Right ventricle myocardium inferior (tissue), 1 donor: Measurements from ENCODE around the gene PLCD1. TPM values are rescaled to one million over a fixed set of nuclear protein-coding genes. Genes with fewer than 3 reads are reported as not detected.

Source experiments
- ATAC-seq: fragments of 200-7000 bp; cut with Tn5 transposase; one replicate; pipeline ENCODE4 v1.9.1; 2020; ENCODE audit warnings: mild to moderate bottlenecking, moderate library complexity
- DNase-seq: peaks from one replicate; pipeline ENCODE4 v3.0.0; 2021; ENCODE audit errors: missing footprints
- intact Hi-C: fragments of 100-400 bp; cut with DNase I; formaldehyde crosslinking; loops from one replicate; pipeline ENCODE4 v1.11.0; 2022
- total RNA-seq: library from RNA; stranded (reverse); fragmentation: NEBNext Ultra II Directional; extraction: Animal tissue kit (Norgen Biotek cat#: 25700); gene quantifications from one replicate; pipeline ENCODE4 v1.2.1, GENCODE V29; 2021
- donor health status: DM: no; HTN: yes; CAD: no; lungs with severe emphysema.

The PLCD1 gene
- total RNA-seq, 1 donor from 2014 or later, result 10.7 TPM

DNA sequence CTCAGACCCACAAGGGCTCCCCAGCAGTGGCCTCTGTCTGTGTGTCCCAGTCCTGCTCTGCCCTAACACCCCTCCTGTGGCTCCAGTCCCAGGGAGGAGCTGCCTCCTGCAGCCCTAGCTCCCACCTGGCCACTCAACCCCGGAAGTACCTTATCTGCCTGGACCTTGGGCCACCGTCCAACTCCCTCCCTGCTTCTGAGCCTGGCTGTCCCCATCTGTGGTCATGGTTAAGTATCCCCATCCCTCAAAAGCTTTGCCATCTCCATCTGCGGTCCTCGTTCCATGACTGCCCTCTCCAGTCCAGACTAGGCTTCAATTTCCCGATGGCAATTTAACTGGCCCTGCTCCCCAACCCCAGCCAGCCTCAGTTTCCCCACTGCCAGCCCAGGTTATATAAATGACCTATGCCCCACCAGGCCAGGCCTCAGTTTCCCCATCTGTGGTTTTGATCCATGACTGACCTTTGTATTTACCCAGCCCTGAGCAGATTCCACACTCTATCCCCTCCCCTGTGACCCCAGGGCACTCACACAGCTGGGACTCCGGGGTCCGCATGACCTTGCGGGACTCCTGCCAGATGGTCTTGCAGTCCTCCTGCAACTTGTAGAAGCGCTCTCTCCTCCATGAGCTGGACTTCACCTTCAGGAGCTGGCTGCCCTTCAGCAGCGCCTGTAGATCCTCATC is 9.6 kb downstream of the PLCD1 start:
- ATAC-seq, result no peak
- DNase-seq, result no peak
- intact Hi-C loops, result no loop called here

DNA sequence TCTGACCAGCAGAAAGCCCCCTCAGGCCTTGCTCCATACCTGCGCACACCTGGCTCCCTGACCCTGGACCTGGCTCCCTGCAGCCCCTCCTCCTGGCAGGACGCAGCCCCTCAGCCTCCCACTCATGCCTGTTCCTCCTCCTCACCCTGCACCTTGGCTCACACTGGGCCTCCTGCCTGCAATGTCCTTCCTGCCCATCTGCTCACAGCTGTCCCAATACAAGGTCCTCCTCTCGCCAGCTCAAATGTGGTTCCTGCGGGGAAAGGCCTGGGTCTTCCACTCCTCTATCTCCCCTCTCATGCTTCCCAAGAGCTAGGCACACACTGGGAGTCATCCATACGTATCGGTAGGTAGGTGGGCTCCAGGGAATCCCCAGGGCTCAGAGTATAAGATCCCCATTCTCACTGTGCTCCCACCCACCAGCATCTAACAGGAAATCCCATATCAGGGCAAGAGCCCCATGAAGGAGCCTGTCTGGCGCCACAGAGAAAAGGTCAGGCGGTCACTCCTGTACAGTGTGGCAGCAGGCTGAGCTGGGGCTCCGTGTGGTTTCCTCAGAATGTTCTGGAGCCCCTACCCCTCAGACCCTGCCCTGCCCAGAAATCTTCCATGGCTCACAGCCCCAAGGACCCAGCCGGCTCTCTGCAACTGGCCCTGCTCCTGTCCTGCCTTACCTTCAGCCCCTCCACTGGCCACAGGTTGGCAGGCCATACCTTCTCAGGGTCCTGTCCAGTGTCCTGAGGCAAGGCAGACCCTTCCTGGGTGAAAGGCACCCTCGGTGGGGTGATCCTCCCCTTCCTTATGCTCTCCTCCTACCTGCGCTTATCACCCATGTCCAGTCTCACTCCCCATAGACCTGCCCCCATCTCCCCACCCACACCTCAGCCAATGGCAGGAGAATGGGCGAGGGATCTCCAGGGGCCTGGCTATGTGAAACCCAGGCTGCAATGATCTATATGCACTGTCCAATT is 10.9 kb downstream of the PLCD1 start:
- intact Hi-C loops, result no loop called here
- ATAC-seq (peak; percentile 21), DNase-seq (no peak)

DNA sequence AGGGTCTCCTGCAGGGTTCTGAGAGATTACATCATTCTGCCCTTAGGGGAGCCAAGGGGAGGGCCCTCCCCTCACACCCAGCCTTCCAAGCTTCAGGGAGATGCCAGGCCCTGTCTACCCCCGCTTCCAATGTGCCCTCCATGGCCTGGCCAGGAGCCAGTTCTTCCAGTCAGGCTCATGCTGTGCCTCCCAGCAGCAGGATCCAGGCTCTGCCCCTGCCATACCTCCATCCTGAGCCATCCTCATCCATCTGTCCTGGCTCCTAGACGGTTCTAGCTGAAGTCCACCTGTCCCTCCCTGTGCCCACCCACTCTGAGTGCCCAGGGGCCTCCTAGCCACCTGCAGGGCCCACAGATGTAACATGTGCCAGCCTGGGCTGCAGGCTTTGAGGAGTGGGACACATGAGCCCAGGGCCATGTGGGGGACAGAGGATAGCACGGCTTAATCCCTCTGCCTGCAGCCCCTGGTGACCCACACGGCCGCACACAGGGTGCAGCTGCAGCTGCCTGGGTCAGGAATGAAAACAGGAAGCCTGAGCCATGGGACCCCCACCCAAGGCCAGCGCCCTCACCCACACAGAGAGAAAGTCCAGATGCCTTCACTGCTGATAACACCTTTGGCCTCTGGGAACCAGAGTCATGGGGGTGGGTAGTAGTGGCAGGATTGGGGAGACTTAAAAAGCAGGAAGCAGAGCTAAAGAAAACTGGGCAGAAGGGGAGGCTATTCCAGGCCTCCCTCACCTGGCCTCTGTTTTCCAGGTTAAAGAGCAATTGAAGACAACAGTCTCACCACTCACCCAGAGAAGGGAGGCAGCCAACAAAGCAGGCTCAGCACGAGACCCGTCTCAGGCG is 11.8 kb downstream of the PLCD1 start:
- no peak for DNase-seq
- ATAC-seq, result no peak
- intact Hi-C loops, result no loop called here

DNA sequence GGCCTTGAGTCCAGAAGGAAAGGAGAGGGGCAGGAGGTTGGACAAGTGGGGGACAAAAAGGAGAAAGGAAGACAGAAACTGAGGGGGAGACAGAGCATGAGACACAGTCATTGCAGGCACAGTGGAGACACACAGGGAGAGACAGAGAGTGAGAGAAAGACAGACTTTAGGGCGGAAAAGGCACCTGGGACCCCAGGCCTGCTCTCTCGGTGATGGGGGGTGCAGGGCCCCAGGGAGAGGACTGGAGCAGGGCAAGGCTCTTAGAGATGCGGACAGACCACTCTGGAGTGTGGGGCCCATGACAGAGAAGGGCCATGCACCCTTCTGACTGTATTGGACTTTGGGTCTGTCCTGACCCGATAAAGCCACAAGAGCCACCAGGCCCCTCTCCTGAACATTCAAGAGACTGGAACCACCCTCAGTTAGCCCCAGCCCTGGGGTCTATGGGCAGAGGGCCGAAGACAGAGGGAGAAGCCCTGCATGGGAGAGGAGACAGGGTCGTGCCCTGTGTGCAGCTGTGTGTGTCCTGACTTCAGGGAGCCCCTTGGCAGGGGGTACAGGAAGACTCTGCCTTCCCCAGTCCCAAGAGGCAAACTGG is 12.5 kb downstream of the PLCD1 start:
- no peak for ATAC-seq
- DNase-seq, result no peak
- intact Hi-C loops, result no loop called here

GRCh38 chr3:38016410-38016809 is 13.0 kb downstream of the PLCD1 start:
- no peak for DNase-seq
- intact Hi-C loops, result no loop called here
- ATAC-seq, result no peak

- DNase-seq, result no peak
- ATAC-seq, result no peak
- intact Hi-C loops, result no loop called here
Observed at GRCh38 chr3:38015984-38016383, 13.5 kb downstream of the PLCD1 start.

GRCh38 chr3:38015485-38015884 is 14.0 kb downstream of the PLCD1 start:
- intact Hi-C loops, result no loop called here
- no peak for ATAC-seq
- DNase-seq, result no peak

- DNase-seq (peak; percentile 59), ATAC-seq (no peak)
- intact Hi-C loops, result no loop called here
Observed at GRCh38 chr3:38011111-38011510, 18.3 kb downstream of the PLCD1 start.

GRCh38 chr3:38009807-38010591 is 19.4 kb downstream of the PLCD1 start:
- intact Hi-C loops, result loop anchor here (10.0 kb wide), 1 partner anchor 465 kb away; no protein-coding TSS in a partner anchor
- ATAC-seq, result no peak
- peak; percentile 57 for DNase-seq

DNA sequence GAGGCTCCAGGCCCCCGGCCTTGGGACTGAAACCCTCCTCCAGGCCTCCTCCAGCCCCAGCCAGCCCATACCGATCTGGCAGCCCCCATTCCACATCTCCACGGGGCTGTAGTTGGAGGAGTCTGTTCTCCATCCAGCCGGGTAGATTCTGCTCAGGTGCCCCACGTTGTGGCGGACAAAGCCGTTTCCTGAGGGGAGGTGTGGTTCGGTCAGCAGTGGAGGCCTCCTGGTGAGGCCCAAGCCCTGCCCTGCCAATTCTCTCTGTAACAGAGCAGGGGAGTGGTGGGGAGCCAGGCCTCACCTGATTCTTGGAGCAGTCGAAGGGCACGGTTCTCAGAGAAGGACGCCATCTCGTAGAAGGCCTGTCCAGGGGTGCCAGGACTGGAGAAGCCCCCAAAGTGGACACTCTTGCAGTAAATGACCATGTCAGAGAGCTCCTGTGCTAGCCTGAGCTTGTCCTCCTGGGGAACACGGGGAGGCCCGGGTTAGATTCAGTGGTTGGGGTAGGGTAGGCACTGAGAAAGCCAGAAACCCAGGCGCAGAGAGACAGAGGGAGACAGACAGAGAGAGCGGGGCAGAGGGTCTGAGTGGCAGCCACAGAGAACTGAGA is 20.4 kb downstream of the PLCD1 start:
- intact Hi-C loops, result loop anchor here (10.0 kb wide), 1 partner anchor 466 kb away; no protein-coding TSS in a partner anchor
- no peak for ATAC-seq
- DNase-seq, result no peak

- intact Hi-C loops, result loop anchor here (10.0 kb wide), 1 partner anchor 467 kb away; no protein-coding TSS in a partner anchor
- ATAC-seq (no peak), DNase-seq (peak; percentile 51)
Observed at GRCh38 chr3:38008191-38008701, 21.2 kb downstream of the PLCD1 start.

DNA sequence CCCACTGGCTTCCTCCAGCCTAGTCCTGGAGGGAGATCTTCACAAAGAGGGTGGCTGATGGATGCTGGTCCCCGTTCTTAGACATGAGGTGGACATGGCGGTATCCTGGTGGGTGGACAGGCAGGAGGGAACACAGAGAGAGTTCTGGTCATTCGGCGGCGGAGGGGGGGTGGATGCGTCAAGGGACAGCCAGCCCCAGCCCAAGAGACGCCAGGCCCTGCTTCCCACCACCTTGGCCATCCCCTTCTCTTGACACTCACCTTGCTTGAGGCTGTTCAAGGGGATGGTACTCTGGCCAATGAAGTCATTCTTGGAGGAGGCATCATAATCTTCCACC is 21.7 kb downstream of the PLCD1 start:
- DNase-seq, result no peak
- intact Hi-C loops, result loop anchor here (10.0 kb wide), 1 partner anchor 467 kb away; no protein-coding TSS in a partner anchor
- no peak for ATAC-seq

- intact Hi-C loops, result loop anchor here (10.0 kb wide), 1 partner anchor 468 kb away; no protein-coding TSS in a partner anchor
- DNase-seq, result no peak
Observed at GRCh38 chr3:38006445-38006995, 22.9 kb downstream of the PLCD1 start.

DNA sequence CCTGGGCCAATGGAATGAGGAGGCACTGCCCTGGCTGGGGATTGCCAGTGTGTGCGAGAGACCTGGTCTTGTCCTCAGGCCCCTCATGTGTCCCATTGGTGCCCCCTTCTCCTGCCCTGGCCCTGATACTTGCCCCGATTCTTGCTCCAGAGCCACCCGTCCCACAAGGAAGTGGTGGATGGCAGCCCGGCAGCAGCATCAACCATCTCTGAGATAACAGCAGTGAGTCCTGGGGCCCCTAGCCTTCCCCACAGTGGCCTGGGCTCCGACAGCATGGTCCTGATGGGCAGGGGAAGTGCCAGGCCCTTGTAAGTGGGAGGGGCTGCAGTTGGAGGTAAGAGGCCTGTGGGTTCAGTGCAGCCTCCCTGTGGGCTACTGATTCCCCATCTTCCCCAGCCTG is 23.4 kb downstream of the PLCD1 start:
- intact Hi-C loops, result loop anchor here (10.0 kb wide), 1 partner anchor 469 kb away; no protein-coding TSS in a partner anchor
- DNase-seq (no peak), ATAC-seq (no peak)

More at GRCh38 chr3:38006445-38006995, 22.9 kb downstream of the PLCD1 start:
- ATAC-seq, result no peak

DNA sequence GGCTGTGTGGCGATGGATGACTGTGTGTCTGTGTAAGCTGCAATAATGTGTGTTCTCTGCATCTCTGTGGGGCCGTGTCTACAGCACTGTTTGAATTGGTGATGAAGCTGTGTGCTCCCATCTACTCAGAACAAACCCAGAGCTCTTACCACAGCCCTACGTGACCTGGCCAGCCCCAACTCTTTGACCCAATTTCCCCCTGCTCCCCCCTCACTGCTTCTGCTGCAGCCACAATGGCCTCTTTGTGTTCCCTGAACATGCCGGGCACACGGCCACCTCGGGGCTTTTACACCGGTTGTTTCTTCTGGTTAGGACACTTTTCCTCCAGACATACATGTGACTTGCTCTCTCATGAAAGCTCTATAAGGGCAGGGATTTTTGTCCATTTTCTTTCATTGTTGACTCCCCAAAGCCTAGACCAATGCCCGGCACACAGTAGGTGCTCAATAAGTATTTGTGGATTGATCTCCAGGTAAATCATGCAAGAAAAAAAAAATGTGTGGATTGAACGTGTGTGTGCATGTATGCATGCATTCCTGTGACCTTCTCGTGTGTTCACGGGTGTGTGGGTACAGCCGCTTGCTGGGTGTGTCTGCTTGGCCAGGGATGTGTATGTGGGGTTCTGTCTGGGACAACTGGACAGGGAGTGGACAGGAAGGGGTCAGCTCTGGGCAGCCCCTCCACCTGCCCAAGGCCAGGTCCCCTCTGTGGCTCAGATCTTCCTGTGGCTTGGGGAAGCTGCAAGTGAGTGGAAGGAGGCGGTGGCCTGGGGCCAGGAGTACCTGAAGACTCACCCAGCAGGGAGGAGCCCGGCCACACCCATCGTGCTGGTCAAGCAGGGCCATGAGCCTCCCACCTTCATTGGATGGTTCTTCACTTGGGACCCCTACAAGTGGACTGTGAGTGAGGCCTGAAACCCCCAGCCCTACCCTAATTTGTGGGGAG is 24.1 kb downstream of the PLCD1 start:
- intact Hi-C loops, result loop anchor here (2.0 to 10.0 kb wide), 2 partner anchors 35 to 469 kb away; no protein-coding TSS in a partner anchor
- DNase-seq (peak; percentile 91), ATAC-seq (peak; percentile 70)
